H1 (cell line): ENCODE data around the gene NCKIPSD. TPM values are rescaled to one million over a fixed set of nuclear protein-coding genes. Genes with fewer than 3 reads are reported as not detected.

Source experiments
- CTCF ChIA-PET: fragments of 300-600 bp; sonication (Branson Sonifier 250); formaldehyde crosslinking; loops from one replicate; lab custom pipeline; 2021; ENCODE audit not compliant: partially characterized antibody; lab: Charles Lee
- POLR2A ChIA-PET: fragments of 300-600 bp; sonication (Branson Sonifier 250); formaldehyde crosslinking; loops from one replicate; lab custom pipeline; 2021; ENCODE audit warnings: inconsistent platforms; ENCODE audit not compliant: partially characterized antibody; lab: Charles Lee
- DNase-seq, 2 experiments: peaks; one replicate each; pipeline versions ENCODE4 v3.0.0 to v3.0.0-alpha.2; 2010 to 2022; ENCODE audit warnings: low spot score in 2 of 2, low read depth in 1 of 2, mixed read lengths in 1 of 2
- FAIRE-seq: peaks from 2 replicates; lab custom pipeline; 2011; peaks lifted over from hg19 to GRCh38; lab: Jason Lieb, UNC
- H2AFZ ChIP-seq: 2 replicates; pipeline ENCODE4 v1.8.1; 2012; ENCODE audit warnings: low read length, inconsistent platforms
- H2AK5ac ChIP-seq: 2 replicates; pipeline ENCODE4 v1.6.1; 2013; ENCODE audit warnings: low read depth, low read length
- H2BK120ac ChIP-seq: replicated peaks from 2 replicates; pipeline ENCODE3; 2013; ENCODE audit warnings: low read depth, low read length, inconsistent platforms
- H2BK12ac ChIP-seq: 2 replicates; pipeline ENCODE4 v1.6.1; 2013; ENCODE audit warnings: low read depth, low read length
- H2BK15ac ChIP-seq: 2 replicates; pipeline ENCODE4 v1.6.1; 2013; ENCODE audit warnings: low read length
- H2BK20ac ChIP-seq: 2 replicates; pipeline ENCODE4 v1.6.1; 2013; ENCODE audit warnings: low read length
- H2BK5ac ChIP-seq: 2 replicates; pipeline ENCODE4 v1.6.1; 2013; ENCODE audit warnings: low read depth, low read length
- H3K14ac ChIP-seq: 2 replicates; pipeline ENCODE4 v1.6.1; 2013; ENCODE audit warnings: inconsistent platforms; ENCODE audit not compliant: insufficient read length
- H3K18ac ChIP-seq: 2 replicates; pipeline ENCODE4 v1.6.1; 2013; ENCODE audit warnings: low read length; ENCODE audit errors: extremely low read depth
- H3K23ac ChIP-seq: 2 replicates; pipeline ENCODE4 v1.6.1; 2013; ENCODE audit warnings: inconsistent platforms; ENCODE audit not compliant: insufficient read length
- H3K23me2 ChIP-seq: 2 replicates; pipeline ENCODE4 v1.6.1; 2013; ENCODE audit warnings: low read depth, low read length
- H3K27ac ChIP-seq: 2 replicates; pipeline ENCODE4 v1.6.1; 2011; ENCODE audit warnings: low read depth, low read length, inconsistent platforms
- H3K27me3 ChIP-seq, 4 experiments: replicated peaks in 1 of 4; 1 replicate in 1 of 4; 2 replicates in 3 of 4; pipeline versions ENCODE4 v1.6.1 to v1.8.1; 2011 to 2013; ENCODE audit warnings: low read length in 3 of 4, mild to moderate bottlenecking in 3 of 4, inconsistent platforms in 2 of 4, mixed read lengths in 2 of 4, moderate library complexity in 1 of 4; ENCODE audit not compliant: control insufficient read depth in 3 of 4, insufficient read depth in 3 of 4; ENCODE audit errors: extremely low read depth in 1 of 4
- H3K36me3 ChIP-seq, 4 experiments: 2 replicates each; pipeline versions ENCODE4 v1.6.1 to v1.8.1; 2011 to 2013; ENCODE audit warnings: mild to moderate bottlenecking in 4 of 4, low read length in 3 of 4, moderate library complexity in 2 of 4, control low read depth in 1 of 4, inconsistent platforms in 1 of 4; ENCODE audit not compliant: insufficient read depth in 4 of 4, control insufficient read depth in 2 of 4
- H3K4ac ChIP-seq: replicated peaks from 2 replicates; pipeline ENCODE3; 2013; ENCODE audit warnings: low read length, low read depth, mixed read lengths, inconsistent platforms; ENCODE audit not compliant: insufficient read length
- H3K4me1 ChIP-seq, 4 experiments: replicated peaks in 1 of 4; 1 replicate in 1 of 4; 2 replicates in 3 of 4; pipeline versions ENCODE4 v1.6.1 to v1.8.1; 2011 to 2013; ENCODE audit warnings: low read length in 3 of 4, inconsistent platforms in 2 of 4, mixed read lengths in 1 of 4; ENCODE audit not compliant: insufficient read depth in 4 of 4, control insufficient read depth in 3 of 4
- H3K4me2 ChIP-seq, 2 experiments: 2 replicates each; pipeline versions ENCODE4 v1.6.1 to v1.8.1; 2011 to 2013; ENCODE audit warnings: low read depth in 2 of 2, low read length in 2 of 2, control low read depth in 1 of 2, inconsistent platforms in 1 of 2, mild to moderate bottlenecking in 1 of 2; ENCODE audit not compliant: insufficient read depth in 1 of 2
- H3K4me3 ChIP-seq, 4 experiments: fragments of 200-600, 300-600 bp in 1 of 4; sonication (generic), shearing (Covaris generic), sonication (Bioruptor Twin) in 1 of 4; 2 replicates each; pipeline versions ENCODE4 v1.5.1 to v1.8.1; 2011 to 2016; ENCODE audit warnings: low read length in 4 of 4, low read depth in 3 of 4, control low read depth in 2 of 4, inconsistent platforms in 2 of 4, mild to moderate bottlenecking in 2 of 4, mixed read lengths in 1 of 4, moderate library complexity in 1 of 4; ENCODE audit not compliant: insufficient read depth in 2 of 4; ENCODE audit errors: extremely low read depth in 1 of 4
- H3K56ac ChIP-seq: replicated peaks from 2 replicates; pipeline ENCODE3; 2013; ENCODE audit warnings: low read depth, mild to moderate bottlenecking, mixed read lengths, low read length, inconsistent platforms; ENCODE audit not compliant: insufficient read length
- H3K79me1 ChIP-seq: 2 replicates; pipeline ENCODE4 v1.6.1; 2013; ENCODE audit warnings: low read depth, low read length, control low read depth
- H3K79me2 ChIP-seq, 2 experiments: 2 replicates each; pipeline versions ENCODE4 v1.6.1 to v1.8.1; 2012 to 2013; ENCODE audit warnings: low read length in 2 of 2, mild to moderate bottlenecking in 2 of 2, inconsistent platforms in 1 of 2; ENCODE audit not compliant: insufficient read depth in 2 of 2, control insufficient read depth in 1 of 2
- H3K9ac ChIP-seq, 4 experiments: replicated peaks in 1 of 4; 1 replicate in 1 of 4; 2 replicates in 3 of 4; pipeline versions ENCODE4 v1.6.1 to v1.8.1; 2011 to 2013; ENCODE audit warnings: low read depth in 3 of 4, low read length in 3 of 4, control low read depth in 2 of 4, mild to moderate bottlenecking in 2 of 4, moderate library complexity in 2 of 4, inconsistent platforms in 1 of 4; ENCODE audit errors: extremely low read depth in 1 of 4
- H3K9me3 ChIP-seq, 2 experiments: 2 replicates each; pipeline versions ENCODE4 v1.6.1 to v1.8.1; 2012 to 2013; ENCODE audit warnings: mild to moderate bottlenecking in 2 of 2, moderate library complexity in 2 of 2, control low read depth in 1 of 2, inconsistent platforms in 1 of 2, low read depth in 1 of 2, low read length in 1 of 2, mixed read lengths in 1 of 2; ENCODE audit not compliant: insufficient read depth in 2 of 2
- H4K20me1 ChIP-seq, 2 experiments: replicated peaks in 1 of 2; 2 replicates each; pipeline versions ENCODE3 to v1.8.1; 2011 to 2013; ENCODE audit warnings: inconsistent platforms in 2 of 2, low read length in 2 of 2, mild to moderate bottlenecking in 1 of 2; ENCODE audit not compliant: insufficient read depth in 2 of 2, control insufficient read depth in 1 of 2
- H4K5ac ChIP-seq: 2 replicates; pipeline ENCODE4 v1.6.1; 2013; ENCODE audit warnings: low read length, low read depth, mixed read lengths, inconsistent platforms; ENCODE audit not compliant: insufficient read length
- H4K8ac ChIP-seq: 2 replicates; pipeline ENCODE4 v1.8.0; 2013; ENCODE audit warnings: mild to moderate bottlenecking, moderate library complexity, low read length, inconsistent platforms; ENCODE audit not compliant: insufficient read depth; ENCODE audit errors: extremely low read depth
- H4K91ac ChIP-seq: replicated peaks from 2 replicates; pipeline ENCODE3; 2013; ENCODE audit warnings: low read length, mixed read lengths, inconsistent platforms; ENCODE audit not compliant: insufficient read length
- RBBP5 ChIP-seq: IDR thresholded peaks from 2 replicates; pipeline ENCODE4 v1.7.1; 2012; ENCODE audit warnings: low read depth, mild to moderate bottlenecking, inconsistent platforms, low read length, moderate library complexity, borderline replicate concordance
- SRF ChIP-seq: IDR thresholded peaks from 2 replicates; pipeline ENCODE4 v1.6.1; 2011; ENCODE audit warnings: mild to moderate bottlenecking, low read depth, low read length, moderate library complexity
- polyA plus RNA-seq, 7 experiments: library from polyadenylated mRNA; depleted of rRNA in 3 of 7; stranded (reverse) in 5 of 7; unstranded in 2 of 7; fragments of >200 nt in 5 of 7; fragments of 200-250 nt in 2 of 7; gene quantifications; 1 replicate in 5 of 7; 2 replicates in 1 of 7; 4 replicates in 1 of 7; pipeline versions ENCODE4 v1.2.1 to v1.2.3, GENCODE V29; 2011 to 2013; ENCODE audit warnings: missing spikeins in 2 of 7, mixed read lengths in 2 of 7
- total RNA-seq: library from RNA; stranded (reverse); fragmentation: NEBNext Ultra II Directional; extraction: Animal tissue kit (Norgen Biotek cat#: 25700); gene quantifications from 2 replicates; pipeline ENCODE4 v1.2.1, GENCODE V29; 2021

NCKIPSD gene
- total and polyA plus RNA-seq, 2 of the 8 experiments (the other 6 are each of a cell fraction or from before 2014, with no cell fraction given): 34.7 to 91.8 TPM

- Histone ChIP-seq H4K20me1 (peaks cover 23 to 30% of the 10 kb centered on the region in 2 experiments), H3K4me2 (peak overlapping the region in 1 of 2 experiments; percentile 24; a peak in 1 of 4 replicates)
- CTCF ChIA-PET: interaction anchor here (0.9 to 1.8 kb wide), 4 partner anchors 10 to 43 kb away, joined by 3 to 5 read pairs (median 4); partner anchors contain the start of gene NCKIPSD
- TF ChIP-seq SRF: no peak
- no peak for TF ChIP-seq RBBP5
These were observed 10.9 kb upstream of the NCKIPSD start for GRCh38 chr3:48696601-48697000.

More at GRCh38 chr3:48696601-48697000, 10.9 kb upstream of the NCKIPSD start:
- H3K4ac ChIP-seq: no peak overlapping the region
- H3K27ac ChIP-seq: no peak overlapping the region
- 0 out of 2 replicates have a peak overlapping the region, but pooled peaks have one; percentile 21 for H2BK5ac ChIP-seq
- H4K8ac ChIP-seq: no peak overlapping the region
- H2BK20ac ChIP-seq: no peak overlapping the region
- no peak overlapping the region for H2BK15ac ChIP-seq
- no peaks in the 10 kb centered on the region for H3K23me2 ChIP-seq
- no peak overlapping the region for H3K23ac ChIP-seq
- H2AFZ ChIP-seq: no peak overlapping the region
- no peak overlapping the region for H4K91ac ChIP-seq
- no peak overlapping the region for H3K18ac ChIP-seq
- no peak overlapping the region for H3K14ac ChIP-seq
- no peak overlapping the region for H2AK5ac ChIP-seq
- H3K9me3 ChIP-seq: no peaks in the 10 kb centered on the region
- H3K79me2 ChIP-seq: peaks cover 31 to 83% of the 10 kb centered on the region in 2 experiments
- no peak overlapping the region for H2BK120ac ChIP-seq
- H3K36me3 ChIP-seq: peaks cover 25 to 68% (median 41%) of the 10 kb centered on the region in 4 experiments
- H3K27me3 ChIP-seq: no peaks in the 10 kb centered on the region
- peaks cover 14% of the 10 kb centered on the region for H3K79me1 ChIP-seq
- peaks cover 6 to 10% (median 7%) of the 10 kb centered on the region in 4 experiments for H3K4me1 ChIP-seq
- no peak overlapping the region for H3K4me3 ChIP-seq
- no peak overlapping the region for H3K9ac ChIP-seq
- FAIRE-seq (no peak), DNase-seq (no peak)
- H3K56ac ChIP-seq: no peak overlapping the region
- POLR2A ChIA-PET: interaction anchor here (1.0 to 13.3 kb wide), 7 partner anchors 8 to 66 kb away, joined by 3 to 187 read pairs (median 9); partner anchors contain the start of genes IP6K2 and NCKIPSD
- no peak overlapping the region for H4K5ac ChIP-seq
- no peak overlapping the region; the same call in 1 of the 2 replicates for H2BK12ac ChIP-seq
